Islet of Langerhans (tissue), 1 donor: Measurements from ENCODE around the gene GNAS.
"Not testable (repeated sequence)": the region's sequence is repeated elsewhere in the genome, so short reads cannot be mapped to it uniquely, and the experiment has no call there.

Experiments
- FAIRE-seq: peaks from one replicate; lab custom pipeline; 2011; peaks lifted over from hg19 to GRCh38; lab: Jason Lieb, UNC

Gene GNAS

GRCh38 chr20:58932170-58932569, 79.7 kb downstream of the GNAS start:
- no peak for FAIRE-seq

GRCh38 chr20:58938078-58938477, 85.6 kb downstream of the GNAS start:
- no peak for FAIRE-seq

- FAIRE-seq = no peak
These were observed 86.0 kb downstream of the GNAS start for GRCh38 chr20:58938541-58938940.

GRCh38 chr20:58941471-58941870, 89.0 kb downstream of the GNAS start:
- peak; percentile 68 for FAIRE-seq

GRCh38 chr20:58942549-58942948, 90.0 kb downstream of the GNAS start:
- FAIRE-seq = no peak

GRCh38 chr20:58944610-58945009, 92.1 kb downstream of the GNAS start:
- FAIRE-seq = no peak

GRCh38 chr20:58945965-58946631, 93.6 kb downstream of the GNAS start:
- FAIRE-seq = no peak

- FAIRE-seq = not testable (repeated sequence)
These were observed 95.4 kb downstream of the GNAS start for GRCh38 chr20:58947797-58948388.

GRCh38 chr20:58950603-58951002, 98.1 kb downstream of the GNAS start:
- FAIRE-seq = no peak

- no peak for FAIRE-seq
These were observed 100.5 kb downstream of the GNAS start for GRCh38 chr20:58953050-58953449.

GRCh38 chr20:58956078-58956477, 103.6 kb downstream of the GNAS start:
- no peak for FAIRE-seq

- FAIRE-seq = no peak
These were observed 107.1 kb downstream of the GNAS start for GRCh38 chr20:58959652-58960051.
